IPS DF 19.7 (cell line): ENCODE data around the gene ADRB1.

ENCODE experiments used
- DNase-seq: peaks from one replicate; pipeline ENCODE4 v3.0.0-alpha.2; 2013; ENCODE audit warnings: low read depth, low spot score

The ADRB1 gene

DNA sequence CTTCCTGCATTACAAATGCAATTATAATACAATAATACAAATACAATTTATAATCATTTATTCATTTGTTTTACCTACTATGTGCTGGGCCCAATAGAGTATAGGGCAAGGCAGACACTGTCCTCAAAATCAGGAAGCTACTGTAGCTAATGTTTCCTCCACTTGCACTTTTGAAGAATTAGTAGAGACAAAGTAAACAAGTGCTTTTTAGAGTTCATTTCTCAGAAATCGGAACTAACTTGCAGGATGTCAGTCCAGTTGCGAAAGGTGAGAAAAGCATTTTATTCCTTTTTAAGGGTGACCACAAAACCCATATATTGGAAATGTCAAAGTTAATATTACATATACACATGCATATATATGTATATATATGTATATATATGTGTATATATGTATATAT, 14.2 kb downstream of the ADRB1 start:
- no peak for DNase-seq

GRCh38 chr10:114058297-114058696, 14.6 kb downstream of the ADRB1 start:
- DNase-seq: no peak

- DNase-seq: no peak
Observed at GRCh38 chr10:114059561-114059960, 15.9 kb downstream of the ADRB1 start.

- no peak for DNase-seq
Observed at GRCh38 chr10:114060456-114060855, 16.8 kb downstream of the ADRB1 start.

- DNase-seq: no peak
Observed at GRCh38 chr10:114061148-114061547, 17.5 kb downstream of the ADRB1 start.

DNA sequence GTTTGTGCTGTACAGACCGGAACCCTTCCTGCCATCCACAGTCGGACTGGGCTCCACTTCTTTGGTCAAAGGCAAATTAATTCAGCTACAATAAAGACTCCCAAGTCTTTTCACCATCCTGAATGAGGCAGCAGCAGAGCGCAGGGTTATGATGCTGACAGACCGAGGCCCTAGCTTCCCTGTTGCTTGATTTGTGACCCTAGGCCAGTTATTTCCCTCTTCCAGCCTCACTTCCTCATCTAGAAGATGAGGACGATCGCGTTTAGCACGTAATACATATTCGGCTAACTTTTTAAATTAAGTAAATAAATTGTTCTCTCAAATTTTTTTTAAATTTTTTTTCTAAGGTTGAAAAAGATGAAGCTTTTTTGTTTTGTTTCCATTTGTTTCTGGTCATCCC, 18.1 kb downstream of the ADRB1 start:
- DNase-seq: no peak

DNA sequence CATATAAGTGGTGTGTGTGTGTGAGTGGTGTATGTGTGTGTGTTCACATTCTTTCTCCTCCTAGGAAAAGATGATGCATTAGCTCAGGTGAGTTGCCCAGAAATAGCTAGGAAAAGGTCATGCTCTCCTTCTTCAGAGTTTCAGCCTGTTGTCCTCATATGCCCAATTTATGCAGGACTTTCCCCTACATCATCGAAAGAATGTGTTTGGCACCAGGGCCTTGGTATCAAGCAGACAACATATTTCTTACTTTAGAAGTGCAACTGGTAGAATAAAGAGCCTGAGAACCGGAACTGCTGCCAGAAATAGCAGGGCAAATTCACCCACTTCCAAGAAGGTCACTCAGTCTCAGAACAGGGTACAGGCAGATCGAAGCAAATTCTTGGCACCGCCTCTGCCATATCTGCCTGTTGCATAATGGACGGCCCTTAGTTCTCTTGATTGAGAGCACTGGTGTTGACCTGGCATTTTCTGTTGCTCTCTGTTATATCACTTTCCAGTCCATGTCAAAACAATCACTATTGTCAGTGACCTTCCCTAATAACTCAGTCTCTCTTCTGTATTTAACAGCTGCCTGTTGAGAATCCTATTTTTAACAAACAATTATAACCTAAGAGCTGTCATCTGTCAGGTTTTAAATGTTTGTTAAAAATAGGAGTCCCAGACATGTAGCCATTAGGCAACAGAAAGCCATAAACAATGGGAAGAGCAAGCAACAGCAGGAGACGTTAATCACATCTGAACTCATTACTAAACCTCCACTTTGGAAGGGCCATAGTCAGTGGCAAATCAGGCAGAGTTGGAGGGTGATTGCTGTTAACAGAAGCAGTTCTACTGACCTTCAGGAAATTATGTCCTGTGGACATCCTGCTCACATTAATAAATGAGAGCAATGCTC, 20.7 kb downstream of the ADRB1 start:
- no peak for DNase-seq

DNA sequence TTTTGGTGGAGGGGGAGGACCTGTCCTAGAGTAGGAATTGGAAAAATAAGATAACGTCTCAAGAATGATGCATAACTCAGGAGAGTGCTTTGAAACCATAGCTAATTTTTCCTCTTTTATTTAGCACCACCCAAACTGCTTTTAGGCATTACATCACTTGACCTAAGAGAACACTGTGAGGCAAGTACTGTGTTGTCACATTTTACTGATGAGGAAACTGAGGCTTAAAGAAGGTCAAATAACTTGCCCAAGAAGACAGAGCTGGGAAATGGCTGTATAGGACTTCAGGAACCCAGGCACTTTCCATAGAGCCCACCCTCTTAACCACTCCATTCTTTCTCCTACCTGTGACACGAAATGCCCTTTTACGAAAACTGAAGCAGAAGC, 21.4 kb downstream of the ADRB1 start:
- no peak for DNase-seq

DNA sequence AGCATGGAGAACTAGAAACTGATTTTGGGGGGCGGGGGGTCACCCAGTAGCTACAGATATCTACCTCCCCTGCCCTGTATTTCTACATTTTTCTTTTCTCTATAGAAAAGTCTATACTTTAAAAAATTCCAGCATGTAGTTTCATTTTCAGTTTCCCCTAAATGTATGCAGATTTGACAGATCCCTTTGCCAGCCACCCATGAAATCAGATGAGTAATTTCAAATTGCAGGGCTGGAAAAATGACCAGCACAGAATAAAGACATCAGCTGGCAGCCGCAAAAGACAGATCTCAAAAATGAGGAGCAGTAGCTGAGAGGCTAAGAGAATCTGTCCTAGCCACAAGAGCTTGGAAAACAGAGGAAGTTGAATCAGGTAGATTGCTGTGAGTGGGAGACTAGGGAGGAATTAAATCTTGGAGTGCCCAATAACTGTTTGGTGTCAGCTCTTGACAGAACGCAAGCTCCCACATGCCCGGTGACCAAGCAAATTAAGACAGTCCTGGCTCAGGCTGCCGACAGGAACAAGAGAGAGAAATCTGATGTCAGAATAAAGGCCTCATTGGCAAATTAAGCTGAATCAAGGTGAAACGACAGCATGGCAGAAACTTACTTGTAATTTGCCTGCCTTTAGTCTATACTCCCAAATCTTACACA, 24.5 kb downstream of the ADRB1 start:
- DNase-seq: no peak

GRCh38 chr10:114070710-114071109, 27.0 kb downstream of the ADRB1 start:
- DNase-seq: no peak

DNA sequence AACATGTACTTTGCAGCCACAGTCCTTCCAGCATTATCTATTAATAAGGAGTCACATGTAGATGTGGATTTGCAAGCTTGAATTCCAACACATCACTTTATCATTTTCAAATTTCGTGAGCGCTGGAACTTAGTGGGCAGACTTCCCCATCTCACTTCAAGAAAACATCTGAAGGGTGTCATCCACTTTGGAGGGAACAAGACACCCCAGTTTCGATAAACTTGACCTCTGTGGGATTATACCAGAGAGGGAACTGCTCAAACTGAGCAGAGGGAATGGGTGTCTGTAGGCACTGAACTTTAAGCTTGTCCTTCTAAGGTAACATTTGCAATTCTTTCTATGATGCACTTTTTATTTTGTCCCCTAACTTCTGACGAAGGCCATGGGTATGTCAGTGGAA, 27.5 kb downstream of the ADRB1 start:
- DNase-seq: no peak

DNA sequence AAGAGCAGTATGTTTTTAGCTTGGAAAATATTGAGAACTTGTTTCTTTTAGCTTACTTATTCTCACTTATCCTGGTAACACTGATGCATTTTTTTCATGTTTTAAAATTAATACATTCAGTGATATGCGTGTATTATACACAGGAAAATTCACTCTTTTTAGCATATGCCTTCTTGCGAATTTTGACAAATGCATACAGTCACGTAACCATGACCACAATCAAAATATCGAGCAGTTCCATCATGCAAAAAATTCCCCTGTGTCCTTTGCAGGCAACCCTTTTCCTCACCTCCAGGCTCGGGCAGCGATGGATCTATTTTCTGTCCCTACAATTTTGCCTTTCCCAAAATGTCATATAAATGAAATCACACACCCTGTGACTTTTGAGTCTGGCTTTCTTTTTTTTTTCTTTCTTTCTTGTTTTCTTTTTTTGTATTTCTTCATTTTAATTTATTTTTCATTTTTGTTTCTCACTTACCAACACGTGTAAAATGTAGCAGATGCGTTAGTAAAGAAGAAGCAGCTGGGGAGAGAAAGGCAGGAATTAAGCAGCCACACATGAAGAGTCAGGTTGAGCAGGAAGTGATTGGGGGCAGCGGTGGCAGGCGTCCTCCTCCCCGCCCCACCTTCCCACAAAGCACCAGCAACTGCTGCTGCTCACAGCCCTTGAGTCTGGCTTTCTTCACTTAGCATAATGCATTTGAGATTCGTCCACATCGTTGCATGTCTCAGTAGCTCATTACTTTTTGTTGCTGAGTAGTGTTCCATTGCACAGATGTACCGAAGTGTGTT, 29.9 kb downstream of the ADRB1 start:
- DNase-seq: no peak

DNA sequence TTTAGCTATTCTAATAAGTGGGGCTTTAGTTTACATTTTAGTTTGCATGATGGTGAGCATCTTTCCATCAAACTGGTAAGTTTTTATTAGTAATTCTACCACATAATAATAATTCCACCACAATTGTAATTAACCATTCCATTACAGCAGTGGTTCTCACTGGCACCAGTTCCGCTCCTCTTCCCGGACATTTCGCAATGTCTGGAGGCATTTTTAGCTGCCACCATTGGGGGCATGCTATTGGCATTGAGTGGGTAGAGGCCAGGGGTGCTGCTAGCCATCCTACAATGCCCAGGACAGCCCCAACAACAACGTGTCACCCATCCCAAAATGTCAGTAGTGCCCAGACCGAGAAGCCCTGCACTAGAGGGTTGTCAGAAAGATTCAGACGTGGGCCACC, 31.4 kb downstream of the ADRB1 start:
- DNase-seq: no peak

- DNase-seq: no peak
Observed at GRCh38 chr10:114077347-114077746, 33.7 kb downstream of the ADRB1 start.

GRCh38 chr10:114077815-114078219, 34.2 kb downstream of the ADRB1 start:
- peak; percentile 28 for DNase-seq

GRCh38 chr10:114078346-114078745, 34.7 kb downstream of the ADRB1 start:
- DNase-seq: no peak

DNA sequence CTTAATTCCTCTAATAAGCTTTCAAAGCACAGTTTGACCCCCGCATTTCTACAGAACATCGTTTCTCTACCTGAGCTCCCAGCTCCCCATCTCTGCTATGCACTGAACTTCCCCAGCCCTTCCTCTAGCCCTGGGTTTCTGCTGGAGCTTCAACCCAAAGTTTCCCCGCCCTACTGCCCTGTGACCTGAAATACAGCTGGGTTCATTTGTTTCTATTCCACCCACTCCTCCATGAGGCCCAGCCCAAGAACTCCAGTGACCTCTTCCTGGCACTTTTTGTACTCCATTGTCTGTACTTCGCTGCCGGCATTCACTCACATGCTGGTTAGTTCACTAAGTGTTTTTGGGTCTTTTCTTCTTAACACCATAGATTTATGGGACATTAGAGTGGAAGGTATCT, 35.8 kb downstream of the ADRB1 start:
- DNase-seq: no peak

- no peak for DNase-seq
Observed at GRCh38 chr10:114081911-114082583, 38.4 kb downstream of the ADRB1 start.

GRCh38 chr10:114083040-114083439, 39.4 kb downstream of the ADRB1 start:
- DNase-seq: no peak

DNA sequence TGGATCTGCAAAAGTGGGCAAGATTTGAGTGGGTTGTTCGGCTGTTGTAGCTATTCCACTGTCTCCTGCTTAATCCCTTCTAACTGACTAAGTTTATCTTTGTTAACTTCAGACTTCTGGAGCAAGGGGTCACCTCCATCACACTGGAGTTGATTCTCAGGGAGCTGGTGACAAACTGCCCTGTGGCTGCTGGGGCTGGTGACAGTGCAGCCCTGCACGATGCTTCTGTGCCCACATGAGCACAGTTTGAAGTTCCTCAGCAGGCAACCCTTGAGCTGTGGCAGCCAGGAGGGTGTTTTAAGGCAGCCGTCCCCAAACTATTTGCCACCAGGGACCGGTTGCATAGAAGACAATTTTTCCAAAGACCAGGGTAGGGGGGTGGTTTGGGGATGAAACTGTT, 40.5 kb downstream of the ADRB1 start:
- no peak for DNase-seq

GRCh38 chr10:114087255-114087654, 43.6 kb downstream of the ADRB1 start:
- no peak for DNase-seq

- no peak for DNase-seq
Observed at GRCh38 chr10:114087655-114088054, 44.0 kb downstream of the ADRB1 start.
